ENCODE results near the gene TUNAR. TPM values are rescaled to one million over a fixed set of nuclear protein-coding genes. Genes with fewer than 3 reads are reported as not detected.

The TUNAR gene
- total RNA-seq, 1 experiment from 2014 or later: not detected

GRCh38 chr14:95863295-95863694, 13.3 kb upstream of the TUNAR start:
- BruUV-seq (replicated peaks): no TSS peak
- Histone ChIP-seq H3K9me3 (ENCODE audit: low read depth, low read length, poor library complexity, severe bottlenecking) (no peaks in the 10 kb centered on the region), H3K27ac (ENCODE audit: low read depth, low read length, poor library complexity, severe bottlenecking) (no peak overlapping the region), H3K4me3 (ENCODE audit: low read depth, low read length, poor library complexity, severe bottlenecking) (no peak overlapping the region), H3K36me3 (ENCODE audit: insufficient read depth, low read length, poor library complexity, severe bottlenecking) (no peaks in the 10 kb centered on the region), H3K4me1 (ENCODE audit: insufficient read depth, low read length, poor library complexity, severe bottlenecking) (no peaks in the 10 kb centered on the region), H3K27me3 (replicated peaks; ENCODE audit: insufficient read depth, low read depth, low read length, poor library complexity) (peaks cover 82% of the 10 kb centered on the region)
- TF ChIP-seq CTCF (conservative IDR thresholded peaks at IDR 0.05; ENCODE audit: low read depth, low read length) (no peak), EZH2 (IDR thresholded peaks at IDR 0.05; ENCODE audit: borderline replicate concordance, low read depth, low read length, poor library complexity, severe bottlenecking) (no peak)
- POLR2A ChIA-PET (ENCODE audit: low non-redundant PET): no interaction called here
- intact Hi-C loops (cut with micrococcal nuclease; ENCODE audit: unreplicated experiment): no loop called here
- CTCF ChIA-PET: no interaction called here
- DNase-seq (ENCODE audit: low spot score): no peak

DNA sequence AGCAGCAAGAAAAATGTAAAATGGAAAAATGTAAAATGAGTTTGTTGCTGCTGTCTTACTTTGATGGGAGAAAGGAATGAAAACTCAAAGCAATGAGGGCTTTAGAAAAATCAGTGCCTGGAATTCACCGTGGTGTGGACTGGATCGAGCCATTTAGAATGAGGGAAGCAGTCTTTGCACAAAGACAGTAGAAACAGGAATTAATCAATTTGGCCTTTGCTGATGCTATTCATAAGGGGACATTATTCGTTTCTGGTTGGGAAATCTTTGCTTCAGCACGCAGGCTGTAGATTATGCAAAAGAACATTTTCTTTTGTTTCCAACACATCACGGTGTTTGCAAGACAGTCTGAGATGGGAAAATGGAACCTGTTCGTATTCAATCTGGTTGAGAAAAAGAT, 6.9 kb upstream of the TUNAR start:
- ChIA-PET POLR2A (ENCODE audit: low non-redundant PET) (interaction anchor here (0.6 kb wide), 1 partner anchor 352 kb away, joined by 5 read pairs; no protein-coding TSS in a partner anchor), CTCF (no interaction called here)
- Histone ChIP-seq H3K9me3 (ENCODE audit: low read depth, low read length, poor library complexity, severe bottlenecking) (no peaks in the 10 kb centered on the region), H3K4me1 (ENCODE audit: insufficient read depth, low read length, poor library complexity, severe bottlenecking) (no peaks in the 10 kb centered on the region), H3K36me3 (ENCODE audit: insufficient read depth, low read length, poor library complexity, severe bottlenecking) (no peaks in the 10 kb centered on the region), H3K27ac (ENCODE audit: low read depth, low read length, poor library complexity, severe bottlenecking) (no peak overlapping the region), H3K4me3 (ENCODE audit: low read depth, low read length, poor library complexity, severe bottlenecking) (no peak overlapping the region), H3K27me3 (replicated peaks; ENCODE audit: insufficient read depth, low read depth, low read length, poor library complexity) (peaks cover 85% of the 10 kb centered on the region)
- no peak for DNase-seq (ENCODE audit: low spot score)
- no peak for TF ChIP-seq CTCF (conservative IDR thresholded peaks at IDR 0.05; ENCODE audit: low read depth, low read length)
- no peak for TF ChIP-seq EZH2 (IDR thresholded peaks at IDR 0.05; ENCODE audit: borderline replicate concordance, low read depth, low read length, poor library complexity, severe bottlenecking)
- BruUV-seq (replicated peaks): no TSS peak
- intact Hi-C loops (cut with micrococcal nuclease; ENCODE audit: unreplicated experiment): no loop called here

DNA sequence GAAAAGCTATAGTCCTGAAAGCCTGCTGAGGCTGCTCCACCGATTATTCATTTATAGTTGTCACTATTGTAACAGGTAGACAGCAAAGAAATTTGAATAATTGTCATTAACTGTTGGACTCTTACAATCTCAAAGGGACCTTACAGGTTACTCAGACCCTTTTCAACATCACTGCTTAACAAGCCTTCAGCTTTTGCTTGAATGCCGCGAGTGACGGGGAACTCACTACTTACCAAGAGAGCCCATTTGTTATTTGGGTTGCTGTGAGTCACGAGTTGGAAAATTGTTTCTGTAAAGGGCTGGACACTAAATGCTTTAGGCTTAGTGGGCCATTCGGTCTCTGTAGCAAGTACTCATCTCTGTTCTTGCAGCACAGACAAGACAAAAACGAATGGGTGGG, 5.9 kb upstream of the TUNAR start:
- Histone ChIP-seq H3K4me1 (ENCODE audit: insufficient read depth, low read length, poor library complexity, severe bottlenecking) (no peaks in the 10 kb centered on the region), H3K36me3 (ENCODE audit: insufficient read depth, low read length, poor library complexity, severe bottlenecking) (no peaks in the 10 kb centered on the region), H3K4me3 (ENCODE audit: low read depth, low read length, poor library complexity, severe bottlenecking) (no peak overlapping the region), H3K27me3 (replicated peaks; ENCODE audit: insufficient read depth, low read depth, low read length, poor library complexity) (peaks cover 90% of the 10 kb centered on the region), H3K27ac (ENCODE audit: low read depth, low read length, poor library complexity, severe bottlenecking) (no peak overlapping the region), H3K9me3 (ENCODE audit: low read depth, low read length, poor library complexity, severe bottlenecking) (no peaks in the 10 kb centered on the region)
- no peak for TF ChIP-seq EZH2 (IDR thresholded peaks at IDR 0.05; ENCODE audit: borderline replicate concordance, low read depth, low read length, poor library complexity, severe bottlenecking)
- ChIA-PET CTCF (no interaction called here), POLR2A (ENCODE audit: low non-redundant PET) (no interaction called here)
- no TSS peak for BruUV-seq (replicated peaks)
- no peak for DNase-seq (ENCODE audit: low spot score)
- intact Hi-C loops (cut with micrococcal nuclease; ENCODE audit: unreplicated experiment): no loop called here

DNA sequence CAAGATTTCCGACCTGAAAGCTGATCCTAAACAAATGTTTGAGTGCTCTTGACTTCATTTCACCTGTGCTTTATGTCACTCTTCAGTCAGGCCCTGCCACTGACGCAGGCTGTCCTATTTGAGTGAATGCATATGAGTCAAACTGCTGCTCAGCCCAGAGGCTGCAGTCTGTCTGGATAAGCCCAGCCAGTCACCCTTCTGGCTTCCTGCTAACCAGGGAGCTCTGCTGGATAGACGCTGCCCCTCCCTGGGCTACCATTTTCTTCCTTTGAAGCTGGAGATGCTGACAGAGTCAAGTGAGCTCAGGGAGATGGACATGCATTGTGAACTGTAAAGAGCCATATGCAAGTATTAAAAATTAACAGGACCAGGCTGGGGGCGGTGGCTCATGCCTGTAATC, 5.1 kb upstream of the TUNAR start:
- no peak for DNase-seq (ENCODE audit: low spot score)
- Histone ChIP-seq H3K36me3 (ENCODE audit: insufficient read depth, low read length, poor library complexity, severe bottlenecking) (no peaks in the 10 kb centered on the region), H3K9me3 (ENCODE audit: low read depth, low read length, poor library complexity, severe bottlenecking) (no peaks in the 10 kb centered on the region), H3K27me3 (replicated peaks; ENCODE audit: insufficient read depth, low read depth, low read length, poor library complexity) (peaks cover 95% of the 10 kb centered on the region), H3K27ac (ENCODE audit: low read depth, low read length, poor library complexity, severe bottlenecking) (no peak overlapping the region), H3K4me1 (ENCODE audit: insufficient read depth, low read length, poor library complexity, severe bottlenecking) (no peaks in the 10 kb centered on the region), H3K4me3 (ENCODE audit: low read depth, low read length, poor library complexity, severe bottlenecking) (no peak overlapping the region)
- POLR2A ChIA-PET (ENCODE audit: low non-redundant PET): no interaction called here
- no TSS peak for BruUV-seq (replicated peaks)
- TF ChIP-seq CTCF (conservative IDR thresholded peaks at IDR 0.05; ENCODE audit: low read depth, low read length) (no peak), EZH2 (IDR thresholded peaks at IDR 0.05; ENCODE audit: borderline replicate concordance, low read depth, low read length, poor library complexity, severe bottlenecking) (no peak)
- intact Hi-C loops (cut with micrococcal nuclease; ENCODE audit: unreplicated experiment): no loop called here
- CTCF ChIA-PET: no interaction called here

Measured in A673 (cell line).